AG10803 (cell line): Measurements from ENCODE around the gene ROR2.

Experiments
- DNase-seq: peaks from one replicate; pipeline ENCODE4 v3.0.0; 2010; ENCODE audit warnings: low read depth
- H3K4me3 ChIP-seq: 2 replicates; pipeline ENCODE4 v1.5.1; 2011; ENCODE audit warnings: mild to moderate bottlenecking, low read length, control low read depth
- CTCF ChIP-seq: conservative IDR thresholded peaks from 2 replicates; pipeline ENCODE4 v1.5.1; 2011; ENCODE audit warnings: mild to moderate bottlenecking, low read length, control low read depth, inconsistent platforms

Gene ROR2

DNA sequence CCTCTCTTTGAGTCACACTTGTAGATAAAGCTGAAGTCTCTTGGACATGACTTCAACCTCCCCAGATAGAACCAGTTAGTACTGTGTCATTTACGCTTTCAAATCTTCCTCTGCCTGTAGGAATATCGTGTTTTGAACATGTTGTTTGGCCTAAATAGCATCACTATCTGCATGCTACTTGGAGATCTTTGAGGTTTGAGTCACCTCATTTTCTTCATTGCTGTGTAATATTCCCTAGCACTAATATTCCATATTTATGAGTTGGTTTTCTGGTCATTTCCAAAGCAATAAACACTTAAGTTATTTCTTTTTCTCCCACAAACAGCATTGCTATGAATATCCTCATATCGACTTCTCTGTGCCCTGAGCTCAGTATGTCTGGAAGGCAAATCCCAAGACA lies 100.3 kb downstream of the ROR2 start:
- no peak overlapping the region for H3K4me3 ChIP-seq
- TF ChIP-seq CTCF = no peak
- DNase-seq = no peak

GRCh38 chr9:91848146-91848545 lies 101.9 kb downstream of the ROR2 start:
- no peak for DNase-seq
- no peak for TF ChIP-seq CTCF
- H3K4me3 ChIP-seq = no peak overlapping the region

- peak; percentile 66 for DNase-seq
- TF ChIP-seq CTCF = no peak
- no peak overlapping the region for H3K4me3 ChIP-seq
These were observed 102.4 kb downstream of the ROR2 start for GRCh38 chr9:91847581-91848091.

GRCh38 chr9:91845879-91846278 lies 104.1 kb downstream of the ROR2 start:
- TF ChIP-seq CTCF = no peak
- no peak overlapping the region for H3K4me3 ChIP-seq
- no peak for DNase-seq

GRCh38 chr9:91844701-91845291 lies 105.2 kb downstream of the ROR2 start:
- no peak for TF ChIP-seq CTCF
- DNase-seq = no peak

DNA sequence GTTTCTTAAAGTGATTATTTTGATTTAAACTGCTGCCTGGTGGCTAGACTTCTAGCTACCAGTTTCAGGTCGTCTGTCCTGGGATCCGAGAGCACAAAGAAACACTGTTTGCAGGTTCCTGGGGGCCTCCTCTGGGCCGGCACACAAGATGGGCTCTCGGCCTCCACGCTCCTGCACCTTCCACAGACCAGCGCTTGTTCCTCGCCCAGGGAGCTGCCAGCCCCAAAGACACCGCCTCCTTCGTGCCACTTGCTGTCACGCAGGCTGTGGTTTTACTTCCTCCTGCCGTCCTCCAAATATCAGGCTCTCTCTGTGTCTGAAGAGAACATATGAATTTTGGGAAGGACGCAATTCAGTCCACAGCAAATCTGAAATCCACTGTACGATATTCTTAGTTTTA lies 105.8 kb downstream of the ROR2 start:
- peak; percentile 26 for DNase-seq
- no peak for TF ChIP-seq CTCF
- no peak overlapping the region for H3K4me3 ChIP-seq

More at GRCh38 chr9:91844701-91845291, 105.2 kb downstream of the ROR2 start:
- no peak overlapping the region for H3K4me3 ChIP-seq

GRCh38 chr9:91843623-91844148 lies 106.3 kb downstream of the ROR2 start:
- peak; percentile 36 for DNase-seq
- TF ChIP-seq CTCF = no peak
- no peak overlapping the region for H3K4me3 ChIP-seq
